ENCODE measurements around the gene PRPF18.
"Not testable (repeated sequence)": the region's sequence is repeated elsewhere in the genome, so short reads cannot be mapped to it uniquely, and the experiment has no call there.

PRPF18 gene

GRCh38 chr10:13586676-13587355 lies at the start of gene PRPF18:
PRPF18 (plus strand) TSS chr10:13586965; CDS start chr10:13587087, 122 bp downstream.
- DNase-seq (ENCODE audit: extremely low spot score, insufficient read length, low read depth) (peak; percentile 99), FAIRE-seq (peak; percentile 96)

GRCh38 chr10:13537985-13538384 lies 48.8 kb upstream of the PRPF18 start:
- DNase-seq (ENCODE audit: extremely low spot score, insufficient read length, low read depth); FAIRE-seq: not testable (repeated sequence)

- no peak for DNase-seq (ENCODE audit: extremely low spot score, insufficient read length, low read depth)
These were observed 44.2 kb upstream of the PRPF18 start for GRCh38 chr10:13542533-13542932.

GRCh38 chr10:13550802-13551201 lies 36.0 kb upstream of the PRPF18 start:
- FAIRE-seq (no peak), DNase-seq (ENCODE audit: extremely low spot score, insufficient read length, low read depth) (no peak)

More at GRCh38 chr10:13542533-13542932, 44.2 kb upstream of the PRPF18 start:
- no peak for FAIRE-seq

- FAIRE-seq (no peak), DNase-seq (ENCODE audit: extremely low spot score, insufficient read length, low read depth) (no peak)
These were observed 30.8 kb upstream of the PRPF18 start for GRCh38 chr10:13555884-13556510.

GRCh38 chr10:13559124-13559700 lies 27.6 kb upstream of the PRPF18 start:
- DNase-seq (ENCODE audit: extremely low spot score, insufficient read length, low read depth) (no peak), FAIRE-seq (no peak)

GRCh38 chr10:13560597-13560996 lies 26.2 kb upstream of the PRPF18 start:
- DNase-seq (ENCODE audit: extremely low spot score, insufficient read length, low read depth) (no peak), FAIRE-seq (no peak)

- no peak for DNase-seq (ENCODE audit: extremely low spot score, insufficient read length, low read depth)
- FAIRE-seq: no peak
These were observed 23.0 kb upstream of the PRPF18 start for GRCh38 chr10:13563481-13564445.

GRCh38 chr10:13564576-13564975 lies 22.2 kb upstream of the PRPF18 start:
- no peak for FAIRE-seq
- DNase-seq (ENCODE audit: extremely low spot score, insufficient read length, low read depth): no peak

- FAIRE-seq: no peak
- no peak for DNase-seq (ENCODE audit: extremely low spot score, insufficient read length, low read depth)
These were observed 19.7 kb upstream of the PRPF18 start for GRCh38 chr10:13567030-13567429.

- no peak for FAIRE-seq
These were observed 15.2 kb upstream of the PRPF18 start for GRCh38 chr10:13571541-13571940.

GRCh38 chr10:13573960-13574359 lies 12.8 kb upstream of the PRPF18 start:
- no peak for DNase-seq (ENCODE audit: extremely low spot score, insufficient read length, low read depth)
- no peak for FAIRE-seq

More at GRCh38 chr10:13571541-13571940, 15.2 kb upstream of the PRPF18 start:
- no peak for DNase-seq (ENCODE audit: extremely low spot score, insufficient read length, low read depth)

GRCh38 chr10:13585195-13585751 lies 1.5 kb upstream of the PRPF18 start:
- DNase-seq (ENCODE audit: extremely low spot score, insufficient read length, low read depth) (no peak), FAIRE-seq (no peak)

GRCh38 chr10:13585943-13586342 lies 822 bp upstream of the PRPF18 start:
- DNase-seq (ENCODE audit: extremely low spot score, insufficient read length, low read depth) (no peak), FAIRE-seq (no peak)

GRCh38 chr10:13587391-13587790 lies 626 bp downstream of the PRPF18 start:
- no peak for FAIRE-seq
- no peak for DNase-seq (ENCODE audit: extremely low spot score, insufficient read length, low read depth)

GRCh38 chr10:13589316-13589715 lies 2.6 kb downstream of the PRPF18 start:
- no peak for DNase-seq (ENCODE audit: extremely low spot score, insufficient read length, low read depth)
- FAIRE-seq: no peak

- DNase-seq (ENCODE audit: extremely low spot score, insufficient read length, low read depth): no peak
- FAIRE-seq: no peak
These were observed 4.1 kb downstream of the PRPF18 start for GRCh38 chr10:13590886-13591285.

GRCh38 chr10:13592306-13592705 lies 5.5 kb downstream of the PRPF18 start:
- FAIRE-seq (no peak), DNase-seq (ENCODE audit: extremely low spot score, insufficient read length, low read depth) (no peak)

- FAIRE-seq (no peak), DNase-seq (ENCODE audit: extremely low spot score, insufficient read length, low read depth) (no peak)
These were observed 6.8 kb downstream of the PRPF18 start for GRCh38 chr10:13593535-13593934.

GRCh38 chr10:13594641-13595040 lies 7.9 kb downstream of the PRPF18 start:
- no peak for FAIRE-seq

More at GRCh38 chr10:13594641-13595040, 7.9 kb downstream of the PRPF18 start:
- no peak for DNase-seq (ENCODE audit: extremely low spot score, insufficient read length, low read depth)

All from GM18507 (cell line).